HG03520 (cell line): Measurements from ENCODE around the gene EXOSC2.
"Not testable (repeated sequence)": the region's sequence is repeated elsewhere in the genome, so short reads cannot be mapped to it uniquely, and the experiment has no call there.

ENCODE experiments used
- ATAC-seq: cut with Tn5 transposase; IDR thresholded peaks from one replicate; pipeline ENCODE4 v1.9.1; 2021; ENCODE audit warnings: mild to moderate bottlenecking, moderate library complexity; ENCODE audit not compliant: unreplicated experiment

EXOSC2 gene

DNA sequence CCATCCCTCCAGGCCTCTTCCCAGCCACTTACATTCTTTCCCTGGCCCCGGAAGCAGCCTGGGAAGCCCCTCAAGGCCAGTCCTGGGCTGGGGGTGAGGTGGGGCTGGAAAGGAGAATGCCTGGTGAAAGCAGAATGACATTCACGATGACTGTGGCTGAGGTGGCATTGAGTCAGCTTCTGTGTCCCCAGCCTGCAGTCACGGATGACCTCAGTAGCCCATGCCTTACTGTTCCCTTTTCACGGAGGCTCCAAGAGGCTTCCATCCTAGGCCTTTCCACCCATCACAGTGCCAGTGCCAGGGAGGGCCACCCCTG is 26.5 kb upstream of the EXOSC2 start:
- ATAC-seq, result no peak

DNA sequence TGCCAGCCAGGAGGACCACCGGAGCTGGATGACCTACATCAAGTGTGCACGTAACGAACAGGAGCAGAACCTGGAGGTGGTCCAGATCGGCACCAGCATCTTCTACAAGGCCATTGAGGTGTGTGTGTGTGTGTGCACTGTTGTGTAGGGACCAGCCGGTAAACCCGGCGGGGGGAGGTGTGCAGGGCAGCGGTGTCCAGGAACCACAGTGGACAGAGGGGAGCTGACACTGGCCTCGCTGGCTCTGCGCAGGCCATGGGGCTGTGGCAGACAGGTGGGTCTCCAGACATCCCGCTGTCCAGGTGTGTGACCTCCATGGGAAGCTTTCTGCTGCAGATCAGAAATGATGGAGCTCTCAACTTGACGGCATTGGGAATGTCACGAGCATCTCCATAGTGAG is 25.4 kb upstream of the EXOSC2 start:
- no peak for ATAC-seq

DNA sequence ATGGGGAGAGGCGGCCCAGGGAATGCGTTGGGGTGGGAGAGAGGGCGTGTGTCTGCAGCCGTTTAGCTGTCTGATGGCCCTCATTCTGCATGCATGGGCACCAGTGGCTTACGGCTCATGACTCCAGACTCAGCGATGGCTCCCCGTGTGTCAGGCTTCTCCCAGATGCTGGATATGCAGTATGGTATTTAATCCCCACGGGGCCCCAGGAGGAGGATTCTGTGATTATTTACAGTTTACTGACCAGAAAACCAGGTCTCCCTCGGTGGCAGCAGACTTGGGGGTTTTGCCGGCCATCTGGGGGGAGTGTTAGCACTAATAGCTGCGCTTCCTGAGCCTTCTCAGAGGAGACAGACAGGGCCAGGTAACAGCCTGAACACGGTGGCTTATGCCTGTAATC is 24.9 kb upstream of the EXOSC2 start:
- no peak for ATAC-seq

DNA sequence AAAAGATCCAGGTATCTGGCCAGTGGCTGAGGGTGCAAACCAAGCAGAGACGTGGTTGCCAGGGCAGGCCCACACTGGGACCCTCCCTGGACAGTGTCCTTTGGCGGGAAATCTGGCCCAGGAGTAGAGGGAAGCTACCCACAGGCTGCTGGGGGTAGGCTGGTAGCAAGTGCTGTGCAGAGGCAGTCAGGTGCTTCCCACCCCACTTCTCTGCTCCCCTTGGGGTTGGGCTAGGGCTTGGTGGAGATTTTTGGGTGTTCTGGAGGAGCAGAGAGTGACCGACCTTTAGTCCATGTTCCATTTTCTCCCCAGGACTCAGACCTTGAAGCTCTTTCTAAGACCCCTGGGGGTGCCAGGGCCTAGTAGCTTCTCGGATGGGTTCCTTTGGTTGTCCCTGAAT is 23.6 kb upstream of the EXOSC2 start:
- no peak for ATAC-seq

DNA sequence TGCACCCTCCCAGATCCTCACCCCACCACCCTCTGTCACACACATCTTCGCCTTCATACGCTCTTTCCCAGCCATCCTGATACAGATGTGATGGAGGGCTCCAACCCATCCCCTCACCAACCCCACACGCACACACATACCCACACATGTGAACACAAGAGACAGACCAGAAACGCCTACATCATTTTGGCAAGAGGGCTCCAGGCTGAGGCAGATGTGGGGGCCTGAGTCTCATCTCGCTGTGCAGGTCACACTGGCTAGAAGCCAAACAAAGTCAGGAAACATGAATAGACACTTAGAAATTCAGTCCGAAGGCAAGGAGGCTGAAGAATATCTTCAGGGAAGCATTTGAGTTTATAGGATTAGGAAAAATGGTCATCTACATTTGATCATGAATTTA is 22.9 kb upstream of the EXOSC2 start:
- ATAC-seq, result no peak

DNA sequence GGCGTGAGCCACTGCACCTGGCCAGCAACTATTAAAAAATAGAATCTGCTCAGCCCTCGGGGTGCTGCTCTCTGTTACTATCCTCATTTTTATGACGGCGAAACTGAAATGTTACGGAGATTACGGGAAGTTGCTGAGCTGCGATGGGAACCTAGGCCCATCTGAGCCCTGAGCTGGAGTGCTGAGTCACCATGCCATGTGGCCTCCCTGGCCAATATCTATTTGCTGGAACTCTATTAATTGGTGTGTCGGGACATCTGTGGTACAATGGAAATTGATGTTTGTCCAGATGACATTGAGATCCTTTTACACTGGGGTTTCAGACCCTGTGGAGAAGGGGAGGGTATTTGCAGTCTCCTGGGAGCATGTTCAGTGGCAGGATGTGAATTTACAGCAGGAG is 21.1 kb upstream of the EXOSC2 start:
- no peak for ATAC-seq

DNA sequence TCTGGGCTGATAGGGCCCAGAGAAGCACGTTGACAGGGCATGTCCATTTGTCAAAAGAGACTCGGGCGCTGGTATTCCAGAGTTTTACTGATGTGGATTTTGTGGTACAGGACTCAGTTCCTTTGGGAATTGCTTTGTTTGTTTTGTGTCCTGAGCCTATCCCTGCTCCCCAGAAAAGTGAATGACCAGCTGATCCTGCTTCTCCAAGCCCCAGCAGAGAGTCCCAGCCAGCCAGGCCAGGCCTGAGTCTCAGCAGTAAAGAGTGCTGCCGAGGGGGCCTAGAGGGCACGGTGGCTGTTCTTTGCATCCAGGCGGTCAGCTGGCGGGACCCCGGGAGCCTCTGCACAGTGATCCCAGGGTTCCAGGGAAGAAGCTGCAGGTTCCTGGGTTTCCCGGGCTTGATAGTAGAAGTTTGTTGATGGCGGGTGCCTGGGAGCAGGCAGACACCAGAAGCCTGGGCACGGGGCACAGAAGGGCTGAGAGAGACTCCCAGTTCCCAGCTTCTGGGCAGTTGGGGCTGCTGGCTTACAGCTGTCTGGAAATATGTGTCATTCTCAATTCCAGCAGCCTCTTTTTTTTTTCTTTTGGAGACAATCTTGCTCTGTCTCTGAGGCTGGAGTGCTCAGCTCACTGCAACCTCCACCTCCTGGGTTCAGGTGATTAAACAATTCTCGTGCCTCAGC is 20.5 kb upstream of the EXOSC2 start:
- ATAC-seq, result no peak

DNA sequence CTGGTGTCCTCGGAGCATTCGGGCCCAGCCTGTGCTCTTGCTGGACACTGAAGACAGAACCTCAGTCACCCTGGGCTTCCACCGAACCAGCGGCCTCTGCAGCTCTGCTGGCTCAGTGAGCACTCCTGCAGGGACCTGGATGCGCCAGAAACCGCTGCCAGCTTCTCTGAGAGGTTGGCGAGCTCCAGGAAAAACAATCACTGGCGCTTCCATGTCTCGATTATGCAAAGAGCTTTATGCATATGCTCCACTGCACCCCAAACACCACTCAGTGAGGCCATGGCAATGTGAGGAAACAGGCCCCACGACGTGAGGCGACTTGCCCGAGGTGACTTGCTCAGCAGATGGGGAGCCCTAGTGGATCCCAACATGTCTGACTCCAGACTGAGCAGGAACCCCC is 18.2 kb upstream of the EXOSC2 start:
- ATAC-seq, result no peak

DNA sequence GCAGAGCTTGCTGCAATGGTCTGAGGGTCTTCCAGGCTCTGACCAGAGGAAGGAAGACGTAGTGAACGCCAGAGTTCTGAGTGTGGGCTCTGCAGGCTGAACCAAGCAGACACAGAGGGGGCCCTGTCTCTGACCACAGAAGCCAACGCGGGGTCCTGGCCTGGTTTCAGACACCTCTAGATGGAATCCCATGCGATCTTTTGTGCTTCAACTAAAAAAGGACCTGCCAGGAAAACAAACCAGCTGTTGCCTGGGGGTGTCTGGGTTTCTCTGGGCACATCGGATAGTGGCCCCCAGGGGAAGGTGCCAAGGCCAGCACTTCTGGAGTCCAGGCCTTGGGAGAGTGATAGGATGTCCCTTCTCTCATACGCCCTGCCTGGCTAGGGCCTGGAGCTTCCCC is 16.3 kb upstream of the EXOSC2 start:
- no peak for ATAC-seq

DNA sequence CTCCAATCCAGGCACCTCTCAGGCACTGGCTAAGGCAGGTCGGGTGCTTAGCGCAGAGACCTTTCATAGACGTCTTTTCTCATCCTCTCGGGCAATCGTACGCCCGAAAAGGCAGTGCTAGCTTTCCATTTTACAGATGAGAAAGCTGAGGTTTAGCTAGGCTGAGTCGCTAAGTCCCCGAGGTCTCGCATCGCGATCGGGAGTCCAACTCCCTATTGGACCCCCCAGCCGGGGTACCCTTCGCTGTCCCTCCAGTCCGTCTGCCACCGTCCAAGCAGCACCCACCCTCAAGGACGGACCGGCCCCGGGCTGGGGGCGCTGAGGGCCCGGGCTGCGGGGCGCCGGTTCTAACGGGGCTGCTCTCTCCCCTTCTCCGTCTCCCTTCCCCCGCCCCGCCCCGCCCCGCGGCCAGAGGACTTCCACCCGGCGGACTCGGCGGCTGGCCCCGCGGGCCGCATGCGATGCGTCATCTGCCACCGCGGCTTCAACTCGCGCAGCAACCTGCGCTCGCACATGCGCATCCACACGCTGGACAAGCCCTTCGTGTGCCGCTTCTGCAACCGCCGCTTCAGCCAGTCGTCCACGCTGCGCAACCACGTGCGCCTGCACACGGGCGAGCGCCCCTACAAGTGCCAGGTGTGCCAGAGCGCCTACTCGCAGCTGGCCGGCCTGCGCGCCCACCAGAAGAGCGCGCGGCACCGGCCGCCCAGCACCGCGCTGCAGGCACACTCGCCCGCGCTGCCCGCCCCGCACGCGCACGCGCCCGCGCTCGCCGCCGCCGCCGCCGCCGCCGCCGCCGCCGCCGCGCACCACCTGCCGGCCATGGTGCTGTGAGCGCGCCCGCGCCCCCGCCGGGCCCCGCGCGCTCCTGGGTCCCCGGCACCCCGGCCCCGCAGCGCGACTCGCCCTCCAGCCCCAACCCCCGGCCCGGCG is 12.5 kb upstream of the EXOSC2 start:
- no peak for ATAC-seq

DNA sequence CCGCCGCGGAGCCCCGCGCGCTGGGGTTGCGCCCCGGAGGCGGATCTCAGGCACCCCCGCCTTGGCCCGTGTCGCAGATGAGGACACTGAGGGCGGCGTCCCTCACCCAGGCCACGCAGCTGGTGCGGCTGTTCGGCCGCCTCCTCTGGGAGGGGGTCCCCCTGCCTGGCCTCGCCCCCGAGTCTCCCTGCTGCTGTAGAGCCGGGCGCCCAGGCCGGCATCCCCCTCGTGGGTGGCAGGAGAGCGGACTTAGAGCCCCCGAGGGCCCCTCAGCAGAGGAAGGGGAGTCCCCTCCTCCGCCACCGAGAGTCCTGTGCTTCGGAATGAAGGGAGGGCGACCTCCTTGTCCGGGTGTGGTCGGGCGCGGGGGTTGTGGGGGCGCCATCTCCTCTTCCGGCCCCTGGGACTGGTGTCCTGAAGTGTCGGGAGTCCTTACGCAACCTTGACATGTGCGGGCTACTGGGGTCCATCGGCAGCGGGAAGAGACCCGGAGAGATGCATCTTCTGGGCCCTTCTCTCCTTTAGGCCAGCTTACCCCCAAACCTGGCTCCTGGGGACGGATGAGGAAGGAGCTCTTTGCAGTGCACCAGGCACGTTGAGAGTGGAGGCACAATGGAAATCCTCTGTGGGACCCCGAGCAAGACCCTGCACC is 11.7 kb upstream of the EXOSC2 start:
- ATAC-seq, result no peak

DNA sequence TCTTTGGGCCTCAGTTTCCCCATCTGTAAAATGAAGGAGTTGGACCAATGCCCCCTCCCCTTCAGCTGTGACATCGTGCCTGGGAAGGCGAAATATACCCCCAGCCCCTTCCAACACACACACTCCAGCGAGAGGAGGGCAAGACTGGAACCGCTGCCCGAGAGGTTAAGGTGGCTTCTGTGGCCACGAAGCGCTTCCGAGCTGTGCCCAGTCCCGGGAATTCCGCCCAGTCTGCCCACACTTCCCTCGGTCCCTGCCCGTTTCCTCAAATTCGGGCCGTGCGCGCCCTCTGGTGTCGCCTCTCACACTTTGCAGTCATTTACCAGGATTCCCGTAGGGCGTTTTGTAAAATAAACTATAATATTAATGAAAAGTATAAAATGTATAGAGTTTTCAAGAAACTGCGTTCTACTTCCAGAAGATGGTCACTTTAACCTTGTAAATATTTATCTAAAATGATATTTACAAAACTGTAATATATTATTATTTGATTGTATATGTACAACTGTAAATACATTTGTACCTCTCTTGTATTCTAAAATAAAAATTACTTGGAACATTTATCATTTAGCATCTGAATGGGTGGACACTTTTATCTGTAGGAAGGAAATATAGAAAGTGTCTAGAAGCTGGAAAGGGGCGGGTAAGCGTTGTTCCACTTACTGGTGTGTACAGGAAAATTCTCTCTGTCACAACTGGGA is 11.0 kb upstream of the EXOSC2 start:
- no peak for ATAC-seq

DNA sequence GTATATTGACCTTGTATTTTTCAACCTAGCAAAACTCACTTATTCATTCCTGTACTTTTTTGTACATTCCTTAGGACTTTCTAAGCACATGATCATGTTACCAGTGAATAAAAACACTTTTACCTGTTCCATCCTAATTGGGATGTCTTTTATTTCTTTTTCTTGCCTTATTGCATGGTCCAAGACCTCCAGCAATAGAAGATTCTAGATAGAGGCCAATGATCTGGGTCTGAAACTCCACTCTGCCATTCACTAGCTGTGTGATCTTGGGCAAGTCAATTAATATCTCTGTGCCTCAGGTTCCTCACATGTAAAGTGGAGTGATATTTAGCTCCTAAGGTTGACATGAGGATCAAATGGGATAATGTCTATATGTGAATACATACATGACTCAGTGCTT is 8.5 kb upstream of the EXOSC2 start:
- ATAC-seq, result no peak

DNA sequence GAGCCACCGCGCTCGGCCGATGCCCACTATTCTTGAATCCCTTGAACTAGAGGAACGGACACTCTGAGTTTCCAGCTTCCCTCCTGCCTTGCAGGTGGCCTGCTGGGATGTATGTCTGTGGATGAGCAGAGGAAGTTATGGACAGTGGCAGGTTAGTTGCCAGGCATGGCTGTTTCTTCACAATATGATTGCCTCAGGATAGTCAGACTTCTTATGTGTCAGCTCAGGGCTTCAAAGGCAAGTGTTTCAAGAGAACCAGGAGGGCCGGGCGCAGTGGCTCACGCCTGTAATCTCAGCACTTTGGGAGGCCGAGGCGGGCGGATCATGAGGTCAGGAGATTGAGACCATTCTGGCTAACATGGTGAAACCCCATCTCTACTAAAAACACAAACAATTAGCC is 7.6 kb upstream of the EXOSC2 start:
- not testable (repeated sequence) for ATAC-seq

DNA sequence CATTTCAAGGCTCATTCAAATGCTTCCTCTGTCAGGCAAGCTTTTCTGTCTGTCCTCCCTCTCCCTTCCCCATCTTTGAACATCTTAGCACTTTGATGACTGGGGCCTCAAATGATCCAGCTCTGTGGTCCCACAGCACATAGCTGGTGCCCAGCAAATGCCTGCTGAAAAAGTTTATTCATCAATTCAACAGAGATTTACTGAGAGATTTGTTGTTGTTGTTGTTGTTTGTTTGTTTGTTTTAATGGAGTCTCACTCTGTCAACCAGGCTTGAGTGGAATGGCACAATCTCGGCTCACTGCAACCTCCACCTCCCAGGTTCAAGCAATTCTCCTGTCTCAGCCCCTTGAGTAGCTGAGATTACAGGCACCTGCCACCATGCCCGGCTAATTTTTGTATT is 6.0 kb upstream of the EXOSC2 start:
- no peak for ATAC-seq

DNA sequence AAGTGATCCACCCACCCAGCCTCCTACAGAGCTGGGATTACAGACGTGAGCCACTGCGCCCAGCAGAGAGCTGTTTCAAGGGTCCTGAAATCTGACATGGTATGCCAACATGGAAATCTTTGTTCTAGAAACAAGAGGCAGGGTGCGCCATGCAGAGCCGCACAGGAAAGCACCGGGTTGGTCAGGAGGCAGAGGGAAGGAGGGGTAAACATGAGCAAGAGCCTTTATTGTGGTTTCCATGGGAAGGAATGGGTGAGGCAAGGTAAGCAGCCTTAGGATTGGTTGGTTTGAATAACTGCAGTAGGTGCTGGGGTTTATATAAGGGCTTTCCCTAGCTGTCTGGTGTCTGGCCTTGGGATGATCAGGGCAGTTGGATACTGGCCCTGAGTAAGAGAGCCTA is 5.5 kb upstream of the EXOSC2 start:
- ATAC-seq, result no peak

DNA sequence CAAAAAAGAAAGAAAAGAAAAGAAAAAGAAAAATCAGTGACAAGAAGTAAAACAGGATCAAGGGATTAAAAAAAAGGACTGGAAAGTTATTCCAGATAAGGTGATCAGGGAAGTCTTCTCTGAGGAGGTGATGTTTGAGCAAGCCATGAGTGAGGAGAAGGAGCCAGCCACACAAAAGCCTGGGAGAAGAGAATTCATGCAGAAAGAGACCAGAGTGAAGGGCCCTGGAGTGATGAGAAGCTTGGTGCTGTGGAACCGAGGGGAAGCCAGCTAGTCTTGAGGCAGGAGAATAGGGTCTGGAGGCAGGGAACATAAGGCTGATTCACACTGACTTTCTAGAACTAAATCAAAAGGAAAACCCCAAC is 4.0 kb upstream of the EXOSC2 start:
- no peak for ATAC-seq

DNA sequence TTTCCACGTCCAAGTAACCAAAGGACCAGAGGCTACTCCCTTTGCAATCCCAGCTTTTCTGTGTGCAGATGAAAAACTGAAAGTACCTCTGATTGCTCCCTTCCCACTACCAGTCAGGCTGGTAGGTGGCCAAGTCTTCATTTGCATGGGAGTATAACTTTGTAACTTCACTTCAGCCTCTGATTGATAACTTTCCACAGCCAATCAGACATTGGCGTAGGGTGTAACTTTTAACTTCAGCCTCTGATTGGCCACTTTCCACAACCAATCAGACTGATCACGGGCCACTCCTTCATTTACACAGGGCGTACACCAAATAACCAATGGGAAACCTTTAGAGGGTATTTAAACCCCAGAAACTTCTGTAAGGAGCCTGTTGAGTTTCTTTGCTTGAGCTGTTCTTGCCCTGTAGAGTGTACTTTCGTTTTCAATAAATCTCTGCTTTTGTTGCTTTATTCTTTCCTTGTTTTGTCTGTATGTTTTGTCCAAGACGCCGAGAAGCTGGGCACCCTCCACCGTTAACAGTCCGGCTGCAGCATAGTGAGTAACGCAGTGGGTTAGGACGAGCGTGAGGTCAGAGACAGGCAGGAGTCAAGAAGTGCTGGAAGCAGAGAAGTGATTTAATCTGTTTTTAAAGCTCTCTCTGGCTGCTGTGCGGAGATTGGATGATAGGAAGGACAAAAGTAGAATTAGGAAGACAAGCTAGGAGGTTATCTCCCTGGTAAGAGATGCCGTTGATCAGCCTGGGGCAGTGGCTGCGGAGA is 3.5 kb upstream of the EXOSC2 start:
- ATAC-seq, result no peak

DNA sequence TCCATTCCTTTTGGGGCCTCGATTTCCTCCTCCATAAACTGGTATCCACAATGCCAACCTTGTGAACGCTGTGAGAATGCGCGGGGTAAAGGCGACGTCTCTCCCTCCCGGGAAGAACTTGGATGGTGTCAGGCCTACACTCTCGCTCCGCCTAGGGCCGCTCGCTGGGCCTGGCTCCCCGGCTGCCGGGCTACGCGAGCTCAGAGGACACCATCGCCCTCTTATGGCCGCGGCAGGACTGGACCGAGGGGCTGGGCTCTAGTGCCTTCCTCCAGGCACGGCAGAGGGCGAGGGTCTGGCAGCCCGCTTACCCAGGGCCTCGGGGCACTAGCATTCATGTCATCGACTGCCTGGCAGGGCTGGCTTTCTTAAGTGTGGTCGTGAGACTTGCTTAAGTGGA is 1.3 kb upstream of the EXOSC2 start:
- ATAC-seq, result no peak

DNA sequence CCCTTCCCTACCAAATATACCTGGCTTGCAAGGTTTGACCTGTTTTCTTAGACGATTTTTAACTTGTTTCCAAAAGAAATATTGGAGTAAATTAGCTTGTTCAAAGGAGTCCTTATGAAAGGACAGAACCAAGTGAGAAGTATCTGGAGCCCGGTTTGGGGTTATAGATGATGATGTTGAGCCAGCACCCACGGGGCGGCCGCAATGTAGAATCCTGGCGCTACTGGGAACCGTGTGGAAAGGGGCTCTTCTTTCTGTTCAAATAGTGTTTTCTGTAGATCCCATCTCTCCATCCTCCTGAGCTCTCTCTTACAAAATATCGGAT is 517 bp upstream of the EXOSC2 start:
- ATAC-seq, result no peak

DNA sequence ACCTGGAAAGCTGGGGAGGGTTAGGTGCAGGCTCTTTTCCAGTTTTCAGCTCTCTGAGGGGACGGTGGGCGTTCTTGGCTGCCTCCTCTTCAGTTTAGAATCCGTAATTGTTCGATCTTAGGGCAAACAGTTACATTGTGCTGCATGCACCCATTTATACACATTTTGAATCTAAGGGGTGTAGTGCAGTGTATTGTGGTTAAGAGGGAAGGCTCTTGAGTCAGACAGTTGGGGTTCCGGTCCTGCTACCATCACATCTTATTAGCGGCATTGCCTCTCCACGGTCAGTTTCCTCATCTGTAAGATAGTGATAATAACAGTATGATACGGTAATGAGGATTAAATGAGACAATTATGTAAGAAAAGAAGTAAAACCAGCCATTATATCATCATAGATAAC is 625 bp downstream of the EXOSC2 start:
- no peak for ATAC-seq
